HG03521 (cell line): ENCODE results near the gene OR2T27.
"Not testable (repeated sequence)": the region's sequence is repeated elsewhere in the genome, so short reads cannot be mapped to it uniquely, and the experiment has no call there.

Experiments used
- ATAC-seq: cut with Tn5 transposase; IDR thresholded peaks from one replicate; pipeline ENCODE4 v1.9.1; 2021; ENCODE audit warnings: mild to moderate bottlenecking, moderate library complexity; ENCODE audit not compliant: unreplicated experiment

Gene OR2T27, protein sequence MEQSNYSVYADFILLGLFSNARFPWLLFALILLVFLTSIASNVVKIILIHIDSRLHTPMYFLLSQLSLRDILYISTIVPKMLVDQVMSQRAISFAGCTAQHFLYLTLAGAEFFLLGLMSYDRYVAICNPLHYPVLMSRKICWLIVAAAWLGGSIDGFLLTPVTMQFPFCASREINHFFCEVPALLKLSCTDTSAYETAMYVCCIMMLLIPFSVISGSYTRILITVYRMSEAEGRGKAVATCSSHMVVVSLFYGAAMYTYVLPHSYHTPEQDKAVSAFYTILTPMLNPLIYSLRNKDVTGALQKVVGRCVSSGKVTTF

DNA sequence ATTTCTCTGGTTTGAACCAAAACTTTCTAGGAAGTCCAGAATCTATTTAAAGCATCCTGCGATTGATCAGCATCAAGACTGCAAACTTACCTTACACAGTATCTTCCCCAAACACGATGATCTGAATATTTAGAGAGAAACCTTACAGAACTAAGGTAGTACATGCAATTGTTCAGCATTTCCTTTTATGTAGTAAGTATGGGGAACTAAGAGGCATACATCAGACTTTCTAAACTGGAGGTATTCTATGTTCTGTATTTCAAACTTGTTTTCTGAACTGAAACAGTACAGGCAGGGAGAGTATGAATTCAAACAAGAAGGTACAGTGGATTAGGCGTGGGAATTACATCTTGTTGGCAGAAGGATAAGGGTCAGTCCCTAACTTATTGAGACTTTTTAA lies at the start of gene OR2T27:
OR2T27 (minus strand) TSS at position 175 of the 400 bp plus-strand sequence. CDS start 4,644 bp downstream, outside the sequence.
- not testable (repeated sequence) for ATAC-seq

DNA sequence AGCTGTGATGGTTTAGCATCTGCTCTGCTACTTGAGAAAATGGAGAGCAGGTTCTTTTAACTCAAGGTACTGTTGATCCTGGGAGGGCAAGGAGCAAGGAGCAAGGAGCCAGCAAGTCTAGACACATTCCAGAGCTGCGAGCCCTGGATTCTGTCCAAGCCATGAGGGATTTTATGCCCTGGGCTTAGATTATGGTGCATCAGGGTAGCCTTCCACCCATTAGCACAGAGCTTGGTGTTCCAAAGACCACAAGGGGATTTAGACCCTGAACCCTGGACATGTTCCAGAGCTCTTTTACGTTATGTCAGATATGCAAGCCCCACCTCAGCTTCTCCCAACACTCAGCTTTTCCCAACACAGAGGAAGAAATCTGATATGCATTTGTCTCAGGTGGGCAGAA lies 49.3 kb upstream of the OR2T27 start:
- ATAC-seq: no peak

DNA sequence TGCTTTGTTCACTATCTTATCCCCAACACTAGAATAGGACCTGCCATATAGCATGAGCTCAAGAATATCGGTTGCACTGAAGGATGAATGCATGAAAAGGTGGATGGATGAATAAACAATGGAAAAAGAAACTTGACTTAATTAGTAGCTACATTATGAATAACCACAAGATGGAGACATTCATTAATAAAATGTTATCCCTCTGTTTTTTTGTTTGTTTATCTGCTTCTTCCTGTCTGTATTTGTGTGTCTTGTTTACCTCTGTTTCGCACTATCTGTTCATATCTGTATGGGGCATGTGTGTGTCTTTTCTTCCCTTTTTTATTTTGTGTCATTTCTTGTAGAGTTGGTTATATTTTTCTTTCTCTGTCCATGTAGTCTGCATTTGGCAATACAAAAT lies 48.3 kb upstream of the OR2T27 start:
- no peak for ATAC-seq

DNA sequence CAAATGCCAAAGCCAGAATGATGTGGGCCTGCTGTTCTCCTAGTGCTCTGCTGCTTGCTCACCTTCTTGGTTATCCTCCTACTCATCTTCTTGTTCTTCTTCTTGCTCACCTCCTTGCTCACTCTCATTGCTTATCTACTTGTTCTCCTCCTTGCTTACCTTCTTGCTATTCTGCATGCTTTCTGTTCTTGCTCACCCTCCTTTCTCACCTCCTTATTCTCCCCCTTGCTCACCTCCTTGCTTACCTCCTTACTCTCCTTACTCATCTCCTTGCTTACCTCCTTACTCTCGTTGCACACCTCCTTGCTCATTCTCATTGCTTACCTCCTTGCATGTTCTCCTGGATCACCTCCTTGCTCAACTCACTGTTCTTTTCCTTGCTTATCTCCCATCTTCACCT lies 47.4 kb upstream of the OR2T27 start, which contains the start of gene OR14I1:
OR14I1 (minus strand) TSS at position 53 of the 400 bp plus-strand sequence.
- no peak for ATAC-seq

DNA sequence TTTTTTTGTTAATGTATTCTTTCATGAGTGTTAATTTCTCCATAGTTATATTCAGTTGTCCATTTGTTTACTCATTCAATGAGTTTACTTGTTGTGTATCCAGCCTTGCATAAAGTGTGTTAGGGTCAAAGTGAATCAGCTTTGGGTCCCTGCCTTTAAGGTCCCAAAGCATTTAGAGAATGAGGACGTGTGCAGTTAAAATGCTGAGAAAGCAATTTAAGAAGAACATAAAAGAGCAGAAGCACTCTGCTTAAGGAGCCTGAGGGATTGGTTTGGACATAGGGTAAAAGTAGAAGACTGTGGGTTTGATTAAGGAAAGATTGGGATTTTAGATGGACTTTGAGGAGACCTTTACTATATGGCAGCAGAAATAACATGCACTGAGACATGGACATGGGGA lies 43.8 kb upstream of the OR2T27 start:
- no peak for ATAC-seq

DNA sequence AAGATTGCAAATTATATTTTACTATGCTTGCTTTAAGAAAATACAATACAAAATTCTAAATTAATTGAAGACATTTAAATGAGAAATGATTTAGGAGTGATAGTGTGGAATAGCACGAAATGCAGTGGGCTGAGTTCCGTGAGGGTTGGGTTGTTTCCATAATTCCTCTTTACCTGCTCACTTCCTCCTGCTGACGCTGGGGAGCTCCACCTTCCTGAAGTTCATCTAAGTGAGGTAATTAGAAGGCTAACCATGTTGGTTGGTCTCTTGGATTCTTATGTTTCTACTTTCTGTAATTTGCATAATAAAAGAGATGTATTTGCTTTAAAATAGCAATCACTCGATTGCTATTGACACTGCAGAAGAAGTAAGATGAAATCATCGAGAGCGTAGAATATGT lies 42.6 kb upstream of the OR2T27 start:
- no peak for ATAC-seq

DNA sequence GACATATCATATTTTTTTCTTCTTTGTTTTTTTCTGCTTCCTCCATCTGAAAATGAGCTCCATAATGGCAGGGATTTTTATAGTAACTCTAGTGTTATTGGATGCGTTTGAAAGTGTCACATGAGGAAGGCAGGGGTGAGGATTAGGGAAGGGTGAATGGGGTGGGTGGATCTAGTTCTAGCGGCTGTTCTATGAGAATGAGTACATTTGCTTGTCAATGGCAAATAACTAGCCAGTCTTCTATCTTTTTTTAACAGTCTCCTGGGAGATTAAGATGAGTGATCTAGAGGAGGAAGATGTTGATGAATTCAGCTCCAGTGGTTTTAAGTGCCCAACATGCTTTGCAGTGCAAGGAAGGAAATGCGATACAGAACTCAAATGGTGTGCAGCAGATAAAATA lies 41.4 kb upstream of the OR2T27 start:
- ATAC-seq: no peak

DNA sequence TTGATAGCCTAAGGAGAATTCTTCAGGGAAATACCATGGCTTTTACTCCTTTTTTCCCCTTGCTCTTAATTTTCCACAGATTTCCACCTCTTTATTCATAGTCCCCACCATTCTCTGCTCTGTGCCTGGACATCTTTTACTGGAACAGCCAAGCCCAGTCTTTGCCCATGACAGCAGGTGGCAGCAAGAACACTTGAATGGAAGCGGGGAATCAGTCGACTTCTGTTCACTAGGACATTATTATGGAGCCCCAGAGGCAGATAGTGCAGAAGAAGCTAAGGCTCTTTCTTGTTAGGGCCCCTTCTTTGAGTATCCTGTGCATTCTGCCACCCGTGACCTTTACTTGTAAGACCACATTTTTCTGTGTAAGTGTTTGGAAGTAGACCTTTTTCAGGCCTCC lies 40.9 kb upstream of the OR2T27 start:
- ATAC-seq: no peak

DNA sequence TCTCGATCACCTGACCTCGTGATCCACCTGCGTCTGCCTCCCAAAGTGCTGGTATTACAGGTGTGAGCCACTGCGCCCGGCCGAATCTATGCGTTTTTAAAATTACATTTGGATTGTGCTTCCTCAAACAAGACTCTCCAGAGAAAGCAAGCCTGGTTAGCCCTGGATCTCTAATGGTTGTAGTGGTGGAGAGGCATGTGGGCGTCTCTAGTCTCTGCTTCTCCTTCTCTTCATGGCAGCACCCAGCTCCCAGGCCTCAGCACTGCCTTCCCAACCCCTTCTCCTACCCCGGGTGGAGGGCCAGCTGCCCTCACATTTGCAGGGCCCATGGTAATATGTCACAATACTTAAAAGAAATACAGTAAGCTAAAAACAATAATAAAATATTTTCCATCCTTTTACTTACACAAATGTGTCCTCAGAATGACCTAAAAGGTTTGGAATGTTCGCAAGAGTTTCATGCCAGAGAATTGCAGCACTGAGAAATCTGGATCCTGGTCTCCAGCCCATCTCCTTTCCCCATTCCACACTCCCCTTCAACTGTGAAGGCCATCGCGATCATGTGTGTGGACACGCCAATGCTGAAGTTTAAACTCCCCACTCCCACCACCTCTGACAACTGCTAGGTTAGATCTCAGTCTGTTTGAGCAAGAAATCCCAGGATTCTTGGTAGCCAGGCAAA lies 40.3 kb upstream of the OR2T27 start:
- ATAC-seq: no peak

DNA sequence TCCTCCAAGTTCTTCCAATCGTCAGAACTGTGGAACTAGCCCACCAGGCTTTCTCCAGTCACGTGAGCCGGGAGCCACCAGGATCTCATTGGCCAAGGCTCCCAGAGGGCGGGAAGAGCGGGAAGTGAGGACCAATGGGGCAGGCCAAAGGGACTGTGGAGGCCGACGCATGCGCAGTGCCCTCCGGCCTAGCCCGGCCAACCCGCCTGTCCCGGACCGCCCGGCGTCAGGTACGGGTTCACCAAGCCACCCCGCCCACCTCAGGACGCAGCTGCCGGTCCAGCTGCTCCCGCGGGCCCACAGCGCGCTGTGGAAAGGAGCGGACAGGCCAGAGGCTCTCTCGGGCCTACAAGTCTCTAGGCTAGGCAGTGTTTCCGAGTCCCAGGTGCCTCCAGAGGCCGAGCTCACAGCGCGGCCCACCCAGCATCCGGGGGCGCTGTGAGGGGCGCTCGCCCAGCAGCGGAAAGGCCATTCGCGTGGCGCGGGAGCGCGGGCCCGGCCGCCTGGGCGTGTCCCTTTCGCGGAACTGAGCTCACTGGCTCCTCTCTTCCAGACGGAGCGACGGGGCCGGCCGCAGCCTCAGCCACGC lies 36.3 kb upstream of the OR2T27 start:
- ATAC-seq: no peak

DNA sequence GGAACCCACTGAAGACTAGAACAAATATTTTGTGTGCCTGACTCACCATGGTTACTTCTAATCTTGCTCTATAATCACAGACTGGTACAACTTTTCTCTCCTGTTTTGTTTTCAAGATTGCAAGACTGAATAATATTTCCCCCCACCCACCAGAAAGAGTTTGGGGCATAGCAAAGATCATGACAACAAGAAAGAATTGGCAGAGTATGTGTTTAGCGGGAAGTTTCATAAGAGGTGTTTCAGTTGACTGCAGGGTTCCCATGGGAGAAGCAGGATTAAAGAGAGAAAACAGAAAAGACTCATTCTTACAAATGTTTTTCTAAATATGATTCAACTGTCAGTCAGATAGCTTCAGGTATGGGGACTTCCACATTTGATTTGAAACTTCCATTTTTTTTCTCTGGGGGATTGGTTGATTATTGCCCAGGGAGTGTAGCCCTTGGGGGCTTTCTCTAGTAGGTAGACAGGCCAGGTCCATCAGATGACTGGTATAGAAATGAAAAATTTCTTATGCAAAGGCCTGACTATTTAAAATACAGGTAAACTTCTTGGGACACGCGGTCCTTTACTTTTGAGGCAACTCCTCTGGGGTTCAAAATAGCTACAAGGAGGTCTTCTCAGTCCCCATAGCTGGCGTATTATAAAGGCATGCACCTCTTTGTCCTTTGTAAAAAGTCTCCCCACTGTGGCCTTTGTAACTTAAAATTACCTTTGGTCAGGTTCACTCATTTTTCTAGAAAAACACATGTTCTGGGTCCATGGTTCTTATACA lies 33.4 kb upstream of the OR2T27 start:
- no peak for ATAC-seq

DNA sequence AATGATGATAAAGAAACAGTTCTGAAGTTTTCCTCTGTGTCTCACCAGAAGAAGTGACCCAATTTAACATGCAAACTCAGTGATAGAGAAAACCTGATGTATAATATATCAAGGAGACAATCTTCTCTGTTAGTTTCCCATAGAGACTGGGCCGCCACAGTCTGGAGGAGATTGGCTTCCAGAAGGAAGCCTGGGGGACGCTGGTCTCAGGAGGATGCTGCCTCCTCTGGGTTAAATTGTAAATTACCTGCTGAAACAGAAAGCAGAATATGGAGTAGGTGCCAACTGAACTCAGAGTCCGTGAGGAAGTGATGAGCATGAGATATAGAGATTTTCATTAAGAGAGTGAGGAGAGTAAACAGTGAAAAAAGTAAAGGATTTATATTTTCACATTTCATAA lies 31.5 kb upstream of the OR2T27 start:
- peak; percentile 94 for ATAC-seq

DNA sequence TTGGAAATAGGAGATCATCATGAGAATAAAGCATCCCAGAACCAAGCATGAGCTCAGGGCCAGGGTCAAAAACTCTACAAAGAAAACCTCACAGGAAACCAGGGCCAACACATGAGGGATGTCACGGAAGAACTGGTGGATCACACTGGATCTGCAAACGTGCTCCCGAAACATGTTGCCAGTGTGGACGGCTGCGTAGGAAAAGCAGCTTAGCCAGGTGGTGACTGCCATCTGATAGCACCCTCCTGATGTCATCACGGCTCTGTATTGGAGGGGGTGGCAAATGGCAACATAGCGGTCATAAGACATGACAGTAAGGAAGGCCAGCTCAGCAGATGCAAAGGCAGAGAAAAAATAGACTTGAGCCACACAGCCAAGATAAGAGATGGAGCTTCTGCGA lies 26.3 kb upstream of the OR2T27 start:
- no peak for ATAC-seq

DNA sequence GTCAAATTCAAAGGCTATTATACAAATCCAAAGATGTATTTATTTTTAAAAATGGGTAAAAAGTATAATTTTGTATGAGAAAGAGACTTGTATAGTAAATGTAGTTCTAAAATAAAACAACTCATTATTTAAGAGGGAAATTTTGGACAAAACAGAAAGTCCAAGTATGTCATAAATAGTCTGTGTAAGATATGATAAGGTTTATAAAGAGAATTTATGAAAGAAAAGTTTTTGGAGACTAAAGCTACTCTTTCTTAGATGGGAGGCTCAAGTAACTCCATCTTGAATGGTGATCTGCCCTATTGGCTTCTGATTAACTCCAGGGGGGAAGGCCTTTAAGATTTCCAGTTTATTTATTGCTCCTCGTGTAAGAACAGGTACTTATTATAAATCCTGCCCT lies 14.7 kb upstream of the OR2T27 start:
- no peak for ATAC-seq

DNA sequence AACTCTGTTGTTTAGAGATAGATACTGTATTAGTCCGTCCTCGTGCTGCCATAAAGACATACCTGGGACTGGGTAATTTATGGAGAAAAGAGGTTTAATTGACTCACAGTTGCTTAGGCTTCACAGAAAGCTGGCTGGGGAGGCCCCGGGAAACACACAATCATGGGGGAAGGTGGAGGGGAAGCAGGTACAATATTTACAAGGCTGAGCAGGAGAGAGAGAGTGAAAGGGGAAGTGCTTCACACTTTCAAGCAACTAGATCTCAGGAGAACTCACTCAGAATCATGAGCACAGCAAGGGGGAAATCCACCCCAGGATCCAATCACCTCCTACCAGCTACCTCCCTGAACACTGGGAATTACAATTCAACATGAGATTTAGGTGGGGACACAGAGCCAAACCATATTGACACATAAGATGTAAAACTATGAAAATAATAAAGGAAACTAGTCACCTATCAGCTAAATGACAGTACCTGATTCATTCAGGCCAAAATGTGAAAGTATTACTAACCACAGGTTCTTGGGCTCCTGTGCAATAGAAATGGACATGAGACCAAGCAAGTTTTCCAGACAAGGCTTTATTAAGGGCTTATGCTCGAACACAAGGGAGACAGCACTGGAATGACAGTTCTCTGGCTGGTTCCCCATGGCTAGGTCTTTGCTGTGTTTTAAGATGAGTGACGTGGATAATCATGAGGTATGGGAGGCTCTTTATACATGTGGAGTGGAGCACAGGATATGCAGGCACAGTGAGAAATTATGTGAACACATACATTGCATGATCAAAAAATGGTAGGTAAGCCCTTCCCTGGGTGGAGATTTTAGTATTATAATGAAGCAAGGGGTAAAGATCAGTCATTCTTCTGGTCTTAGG lies 8.4 kb upstream of the OR2T27 start:
- peak; percentile 86 for ATAC-seq

DNA sequence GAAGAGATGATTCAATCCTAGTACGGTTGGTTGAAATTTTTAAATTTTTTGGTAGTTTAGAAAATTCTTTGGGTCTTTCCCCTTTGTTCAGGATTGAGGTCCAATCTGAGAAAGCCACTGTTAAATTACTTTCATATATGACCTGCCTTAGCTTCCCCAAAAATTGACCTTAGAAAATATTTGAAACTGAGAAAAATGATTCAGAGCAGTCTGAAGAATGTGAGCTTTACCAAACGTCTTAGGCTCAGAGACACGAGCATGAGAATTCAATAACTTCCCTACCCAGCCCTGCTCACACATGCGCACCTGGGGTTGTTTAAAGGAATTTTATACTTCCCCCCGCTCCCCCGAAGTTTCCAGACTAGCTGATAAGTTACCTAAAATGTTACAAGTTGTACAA lies 1.5 kb upstream of the OR2T27 start:
- ATAC-seq: not testable (repeated sequence)

DNA sequence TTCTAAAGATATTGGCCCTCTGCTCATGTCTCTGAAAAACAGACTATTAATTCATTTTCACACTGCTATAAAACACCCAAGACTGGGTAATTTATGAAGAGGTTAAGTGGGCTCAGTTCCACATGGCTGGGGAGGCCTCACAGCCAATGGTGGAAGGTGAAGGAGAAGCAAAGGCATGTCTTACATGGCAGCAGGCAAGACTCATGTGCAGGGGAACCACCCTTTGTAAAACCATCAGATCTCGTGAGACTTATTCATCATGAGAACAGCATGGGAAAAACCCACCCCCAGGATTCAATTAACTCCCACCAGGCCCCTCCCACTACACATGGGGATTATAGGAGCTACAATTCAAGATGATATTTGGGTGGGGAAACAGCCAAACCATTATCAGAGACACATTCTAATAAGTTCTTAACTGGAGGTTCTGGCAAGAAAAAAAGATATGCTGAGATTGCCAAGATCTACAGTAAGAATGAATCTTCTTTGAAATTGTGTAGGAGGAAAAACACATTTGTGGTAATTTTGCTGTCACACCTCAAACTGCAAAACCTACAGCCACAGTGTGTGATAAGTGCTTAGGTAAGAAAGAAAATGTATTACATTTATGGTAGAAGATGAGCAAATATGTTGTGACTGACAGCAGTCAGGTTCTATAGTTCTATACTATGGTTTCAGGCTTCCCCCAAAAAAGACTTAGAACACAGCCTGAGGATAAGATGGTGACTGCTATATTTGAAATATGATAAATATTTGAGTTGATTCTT lies 6.4 kb downstream of the OR2T27 start:
- not testable (repeated sequence) for ATAC-seq

DNA sequence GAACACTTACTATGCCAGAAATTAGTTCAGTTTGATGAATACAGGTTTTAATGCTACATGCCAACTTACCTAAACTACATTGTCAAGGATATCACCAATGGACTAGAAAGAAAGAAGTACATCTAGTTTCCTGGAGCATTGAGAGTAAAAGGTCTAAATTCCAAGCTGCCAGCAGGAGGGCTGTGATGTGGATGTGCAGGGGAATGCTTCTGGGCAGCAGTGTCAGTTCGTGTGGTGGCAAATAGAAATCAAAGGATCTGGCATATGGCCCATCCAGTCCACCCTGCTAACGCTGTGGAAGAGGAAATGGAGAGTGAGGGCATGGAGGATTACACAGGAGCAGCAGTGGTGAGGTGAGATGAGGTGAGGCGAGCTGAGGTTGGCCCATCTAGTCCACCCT lies 10.2 kb downstream of the OR2T27 start, which contains the start of gene OR2T35:
OR2T35 (minus strand) TSS at position 101 of the 400 bp plus-strand sequence. CDS start 6,020 bp downstream, outside the sequence.
- not testable (repeated sequence) for ATAC-seq

DNA sequence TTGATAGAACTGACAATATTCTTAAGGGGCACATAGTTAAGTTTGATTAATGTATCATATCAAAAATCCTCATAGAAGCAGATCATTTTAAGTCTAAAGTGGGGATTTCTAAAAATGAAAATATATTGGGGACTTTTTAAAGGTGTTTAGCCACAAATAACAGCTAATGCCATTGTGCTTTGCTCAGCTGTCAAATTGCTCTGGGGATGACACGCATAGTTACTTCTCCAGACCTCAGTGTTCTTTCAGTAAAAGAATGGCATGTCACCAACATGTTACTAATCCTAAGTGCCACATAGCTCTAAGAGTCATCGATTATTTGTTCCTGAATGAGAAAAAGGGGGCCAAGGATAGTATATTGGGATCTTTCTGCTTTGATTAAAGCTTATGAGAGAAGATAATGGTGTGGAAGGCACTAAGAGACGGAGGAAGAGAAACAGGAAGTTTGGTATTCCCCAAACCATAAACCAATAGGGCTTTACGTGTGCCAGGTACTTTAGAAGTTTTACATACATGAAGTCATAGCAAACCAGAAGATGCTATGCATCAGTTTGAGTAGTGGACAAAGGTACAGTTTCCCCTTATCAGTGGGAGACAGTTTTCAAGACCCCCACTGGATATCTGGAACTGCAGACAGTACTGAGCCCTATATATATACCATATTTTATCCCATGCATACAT lies 12.2 kb downstream of the OR2T27 start:
- peak; percentile 60 for ATAC-seq
